Activated B cell treated with CpG ODN at 0.5 μM for 24 hours (primary cell): ENCODE measurements around the gene KAZN. TPM values are rescaled to one million over a fixed set of nuclear protein-coding genes. Genes with fewer than 3 reads are reported as not detected.
"Not testable (repeated sequence)": the region's sequence is repeated elsewhere in the genome, so short reads cannot be mapped to it uniquely, and the experiment has no call there.

Source experiments
- ATAC-seq: fragments of 200-7000 bp; cut with Tn5 transposase; one replicate; pipeline ENCODE4 v1.10.0; 2021; ENCODE audit warnings: low read depth, mild to moderate bottlenecking, moderate library complexity
- CTCF ChIA-PET: fragments of 350-600 bp; sonication (Branson Sonifier 250); formaldehyde crosslinking; loops from one replicate; lab custom pipeline; 2021; ENCODE audit warnings: antibody characterized with exemption; lab: Charles Lee
- POLR2A ChIA-PET: fragments of 350-600 bp; sonication (Branson Sonifier 250); formaldehyde crosslinking; loops from one replicate; lab custom pipeline; 2021; ENCODE audit warnings: antibody characterized with exemption; lab: Charles Lee
- DNase-seq: peaks from one replicate; pipeline ENCODE4 v3.0.0; 2022
- H3K27ac Mint-ChIP-seq: one replicate; pipeline ENCODE4 v1.8.0; 2020; ENCODE audit warnings: mixed read lengths
- H3K27me3 Mint-ChIP-seq: one replicate; pipeline ENCODE4 v1.8.0; 2021; ENCODE audit warnings: mixed read lengths
- H3K36me3 Mint-ChIP-seq: one replicate; pipeline ENCODE4 v1.8.0; 2021; ENCODE audit warnings: low read depth, mixed read lengths
- H3K4me1 Mint-ChIP-seq: one replicate; pipeline ENCODE4 v1.8.0; 2021; ENCODE audit warnings: mixed read lengths
- H3K4me3 Mint-ChIP-seq: one replicate; pipeline ENCODE4 v1.8.0; 2020; ENCODE audit warnings: mild to moderate bottlenecking, mixed read lengths
- H3K9me3 Mint-ChIP-seq: one replicate; pipeline ENCODE4 v1.8.0; 2020; ENCODE audit warnings: mixed read lengths
- CTCF ChIP-seq: fragments of 200-600 bp; IDR thresholded peaks from one replicate; pipeline ENCODE4 v1.8.0; 2022; ENCODE audit warnings: antibody characterized with exemption, mild to moderate bottlenecking
- intact Hi-C: fragments of 100-400 bp; cut with micrococcal nuclease; formaldehyde crosslinking; loops from one replicate; pipeline ENCODE4 v1.15.1; 2024
- total RNA-seq: library from RNA; stranded (reverse); gene quantifications from 2 replicates; pipeline ENCODE4 v1.2.3, GENCODE V29; 2022

KAZN gene
- total RNA-seq, 1 donor from 2014 or later, result 0.73 TPM

DNA sequence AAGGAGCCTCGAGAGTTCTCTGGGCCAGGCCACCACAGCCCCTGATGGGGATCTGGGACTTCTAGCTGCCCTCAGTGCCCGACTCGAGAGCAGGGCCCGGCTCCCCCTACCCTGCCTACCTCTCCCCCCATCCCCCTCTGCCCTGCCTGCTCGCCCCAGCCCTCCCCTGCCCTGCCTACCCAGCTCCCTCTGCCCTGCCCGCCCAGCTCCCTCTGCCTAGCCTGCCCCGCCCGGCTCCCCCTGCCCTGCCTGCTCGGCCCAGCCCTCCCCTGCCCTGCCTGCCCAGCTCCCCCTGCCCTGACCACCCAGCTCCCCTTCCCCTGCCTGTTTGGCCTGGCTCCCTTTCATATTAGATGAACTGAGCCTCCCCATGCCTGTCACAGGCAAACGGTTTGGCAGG is 437.6 kb downstream of the KAZN start:
- DNase-seq (no peak), ATAC-seq (no peak)
- POLR2A ChIA-PET, result no interaction called here
- Mint-ChIP-seq H3K27me3 (no peaks in the 10 kb centered on the region), H3K9me3 (no peaks in the 10 kb centered on the region), H3K4me1 (peaks cover 7% of the 10 kb centered on the region), H3K4me3 (no peak overlapping the region), H3K36me3 (no peaks in the 10 kb centered on the region), H3K27ac (no peak overlapping the region)
- no peak for TF ChIP-seq CTCF
- intact Hi-C loops, result no loop called here
- CTCF ChIA-PET, result no interaction called here

DNA sequence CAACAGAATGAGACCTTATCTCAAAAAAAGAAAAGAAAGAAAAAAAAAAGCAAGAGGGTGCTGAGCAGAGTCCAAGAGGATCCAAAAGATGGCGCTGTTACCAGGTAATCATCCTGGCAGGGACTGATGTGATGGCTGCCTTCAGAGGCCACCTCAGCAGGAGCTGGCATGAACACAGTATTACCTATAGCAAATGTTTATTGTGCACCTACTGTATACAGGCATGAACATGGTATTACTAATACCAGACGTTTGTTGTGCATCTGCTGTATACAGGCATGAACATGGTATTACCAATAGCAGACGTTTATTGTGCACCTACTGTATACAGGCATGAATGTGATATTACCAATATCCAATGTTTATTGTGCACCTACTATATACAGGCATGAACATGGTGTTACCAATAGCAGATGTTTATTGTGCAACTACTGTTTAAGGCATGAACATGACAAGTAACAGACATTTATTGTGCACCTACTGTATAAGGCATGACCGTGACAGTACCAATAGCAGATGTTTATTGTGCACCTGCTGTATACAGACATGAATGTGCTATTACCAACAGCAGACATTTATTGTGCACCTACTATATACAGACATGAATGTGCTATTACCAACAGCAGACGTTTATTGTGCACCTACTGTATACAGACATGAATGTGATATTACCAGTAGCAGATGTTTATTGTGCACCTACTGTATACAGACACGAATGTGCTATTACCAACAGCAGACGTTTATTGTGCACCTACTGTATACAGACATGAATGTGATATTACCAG is 439.9 kb downstream of the KAZN start:
- no peak overlapping the region for H3K4me3 Mint-ChIP-seq
- no peak overlapping the region for H3K27ac Mint-ChIP-seq
- peak; percentile 10 for ATAC-seq
- H3K36me3 Mint-ChIP-seq, result no peaks in the 10 kb centered on the region
- ChIA-PET POLR2A (interaction anchor here (0.6 kb wide), 1 partner anchor 27 kb away, joined by 7 read pairs; no protein-coding TSS in a partner anchor), CTCF (no interaction called here)
- peaks cover 7% of the 10 kb centered on the region for H3K4me1 Mint-ChIP-seq
- no peak for TF ChIP-seq CTCF
- intact Hi-C loops, result no loop called here
- DNase-seq, result no peak
- H3K9me3 Mint-ChIP-seq, result no peaks in the 10 kb centered on the region
- no peaks in the 10 kb centered on the region for H3K27me3 Mint-ChIP-seq

GRCh38 chr1:15039017-15039648 is 440.6 kb downstream of the KAZN start:
- Mint-ChIP-seq H3K27me3 (no peaks in the 10 kb centered on the region), H3K27ac (no peak overlapping the region), H3K4me3 (no peak overlapping the region), H3K9me3 (no peaks in the 10 kb centered on the region), H3K36me3 (no peaks in the 10 kb centered on the region), H3K4me1 (peaks cover under 1% of the 10 kb centered on the region)
- intact Hi-C loops, result no loop called here
- TF ChIP-seq CTCF, result no peak
- ChIA-PET CTCF (no interaction called here), POLR2A (no interaction called here)
- DNase-seq, result no peak
- ATAC-seq, result no peak

DNA sequence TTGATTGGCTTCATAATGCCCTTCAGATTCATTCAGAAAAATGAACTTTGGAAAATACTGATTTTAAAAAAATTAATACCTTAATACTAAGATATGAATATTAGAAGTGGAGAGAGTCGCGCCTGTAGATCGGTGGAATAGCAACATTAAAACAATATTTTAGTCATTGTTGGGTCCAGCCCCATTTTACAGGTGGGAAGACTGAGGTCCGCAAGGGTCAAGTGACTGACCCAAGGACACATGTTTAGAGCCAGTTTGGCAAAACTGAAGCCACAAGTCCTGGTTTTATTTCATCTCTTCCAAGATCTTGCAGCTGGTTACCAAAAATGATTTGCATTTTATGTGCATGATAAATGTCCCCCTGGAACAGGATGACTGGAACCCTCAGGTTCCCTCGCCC is 441.4 kb downstream of the KAZN start:
- Mint-ChIP-seq H3K27ac (no peak overlapping the region), H3K4me1 (no peaks in the 10 kb centered on the region), H3K9me3 (no peaks in the 10 kb centered on the region), H3K4me3 (no peak overlapping the region), H3K36me3 (no peaks in the 10 kb centered on the region), H3K27me3 (no peaks in the 10 kb centered on the region)
- no peak for ATAC-seq
- TF ChIP-seq CTCF, result no peak
- intact Hi-C loops, result loop anchor here (10.0 kb wide), 1 partner anchor 1075 kb away; no protein-coding TSS in a partner anchor
- ChIA-PET POLR2A (no interaction called here), CTCF (no interaction called here)
- no peak for DNase-seq

DNA sequence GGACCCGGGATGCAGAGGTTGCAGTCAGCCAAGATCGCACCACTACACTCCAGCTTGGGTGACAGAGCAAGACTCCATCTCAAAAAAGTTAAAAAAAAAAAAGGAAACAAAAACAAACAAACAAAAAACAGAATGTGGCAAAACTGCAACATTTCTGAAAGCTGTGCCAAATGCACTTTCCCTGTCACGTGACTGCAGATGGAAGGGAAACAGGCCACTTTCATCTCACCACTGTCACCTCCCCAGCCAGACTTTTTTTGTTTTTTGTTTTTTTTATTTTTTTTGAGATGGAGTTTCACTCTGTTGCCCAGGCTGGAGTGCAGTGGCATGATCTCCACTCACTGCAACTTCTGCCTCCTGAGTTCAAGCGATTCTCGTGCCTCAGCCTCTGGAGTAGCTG is 442.2 kb downstream of the KAZN start:
- H3K9me3 Mint-ChIP-seq, H3K27ac Mint-ChIP-seq, H3K4me1 Mint-ChIP-seq, DNase-seq, POLR2A ChIA-PET, CTCF ChIA-PET, H3K4me3 Mint-ChIP-seq, ATAC-seq, H3K36me3 Mint-ChIP-seq, H3K27me3 Mint-ChIP-seq: not testable (repeated sequence)
- intact Hi-C loops, result loop anchor here (10.0 kb wide), 1 partner anchor 1076 kb away; no protein-coding TSS in a partner anchor
